ENCODE results near the gene HFM1.
"Not testable (repeated sequence)": the region's sequence is repeated elsewhere in the genome, so short reads cannot be mapped to it uniquely, and the experiment has no call there.

Gene HFM1

DNA sequence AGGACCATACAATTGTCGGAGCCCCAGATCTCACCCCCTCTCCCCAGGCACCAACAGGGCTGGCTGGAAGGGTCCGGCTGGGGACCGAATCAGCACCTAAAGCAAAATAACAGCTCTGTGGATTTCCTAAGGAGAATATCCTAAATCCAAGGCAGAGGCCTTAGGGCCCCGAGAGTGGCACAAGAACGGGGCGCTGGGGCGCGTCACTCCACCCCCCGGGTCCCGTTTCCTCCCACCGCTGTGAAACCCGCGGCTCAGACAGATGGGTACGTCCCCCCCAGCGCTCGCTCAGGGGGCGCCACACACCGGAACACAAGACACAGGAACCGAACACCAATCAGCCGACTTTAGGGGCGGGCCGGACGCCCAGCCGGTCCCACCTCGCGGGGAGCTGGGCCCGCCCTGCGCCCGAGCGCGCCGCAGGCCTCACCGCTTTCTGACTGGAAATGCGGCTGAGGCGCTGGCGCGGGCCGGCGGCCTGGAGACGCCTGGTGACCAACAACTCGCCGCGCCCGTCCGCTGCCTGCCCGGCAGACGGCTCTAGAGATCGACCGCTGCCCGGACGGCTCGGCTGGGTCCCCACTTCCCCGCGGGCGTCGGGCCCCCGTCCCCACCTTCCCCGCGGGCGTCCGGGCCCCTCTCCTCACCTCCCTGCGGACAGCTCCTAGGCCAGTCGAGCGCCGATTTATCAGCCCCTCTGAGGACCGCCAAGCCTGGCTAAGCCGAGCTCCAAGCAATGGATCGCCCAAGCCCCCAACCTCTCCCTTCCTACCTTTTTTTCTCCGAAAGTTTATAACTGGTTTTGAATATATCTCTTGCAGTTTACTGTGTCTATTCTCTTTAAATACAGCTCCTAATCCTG is at the start of gene HFM1:
Gene HFM1 (minus strand): TSS at position 687 of the 862 bp plus-strand sequence. CDS start 3,755 bp downstream, outside the sequence.
- TF ChIP-seq CTCF (IDR thresholded peaks at IDR 0.05; ENCODE audit: low read depth, low read length), result no peak
- peak within 1 kb of the TSS; percentile 64 for H3K4me3 ChIP-seq (ENCODE audit: low read depth, low read length)

DNA sequence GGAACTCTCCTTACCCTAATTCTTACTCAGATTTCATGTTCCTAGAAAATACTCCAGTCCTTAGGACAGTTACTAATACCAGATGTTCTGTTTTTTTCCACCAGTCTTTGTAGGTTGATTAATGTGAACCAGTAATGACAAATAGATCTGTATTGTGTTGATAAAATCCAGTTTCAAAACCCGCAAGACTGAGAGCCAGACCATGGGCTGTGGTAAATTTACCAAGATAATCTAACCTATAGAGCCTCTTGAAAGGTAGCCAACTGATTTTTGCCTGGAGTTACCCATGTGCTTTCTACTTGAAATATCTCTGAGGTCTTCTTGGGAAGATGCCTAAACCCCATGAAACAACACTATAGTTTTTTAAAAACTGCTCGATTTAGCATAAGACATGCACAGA is 49.5 kb upstream of the HFM1 start:
- no peak for TF ChIP-seq CTCF (IDR thresholded peaks at IDR 0.05; ENCODE audit: low read depth, low read length)

GRCh38 chr1:91450260-91450659 is 45.6 kb upstream of the HFM1 start:
- no peak for TF ChIP-seq CTCF (IDR thresholded peaks at IDR 0.05; ENCODE audit: low read depth, low read length)
- H3K4me3 ChIP-seq (ENCODE audit: low read depth, low read length), result no peak overlapping the region

More for the DNA sequence above, 49.5 kb upstream of the HFM1 start:
- no peak overlapping the region for H3K4me3 ChIP-seq (ENCODE audit: low read depth, low read length)

- not testable (repeated sequence) for H3K4me3 ChIP-seq (ENCODE audit: low read depth, low read length)
These were observed 43.1 kb upstream of the HFM1 start for GRCh38 chr1:91447782-91448181.

DNA sequence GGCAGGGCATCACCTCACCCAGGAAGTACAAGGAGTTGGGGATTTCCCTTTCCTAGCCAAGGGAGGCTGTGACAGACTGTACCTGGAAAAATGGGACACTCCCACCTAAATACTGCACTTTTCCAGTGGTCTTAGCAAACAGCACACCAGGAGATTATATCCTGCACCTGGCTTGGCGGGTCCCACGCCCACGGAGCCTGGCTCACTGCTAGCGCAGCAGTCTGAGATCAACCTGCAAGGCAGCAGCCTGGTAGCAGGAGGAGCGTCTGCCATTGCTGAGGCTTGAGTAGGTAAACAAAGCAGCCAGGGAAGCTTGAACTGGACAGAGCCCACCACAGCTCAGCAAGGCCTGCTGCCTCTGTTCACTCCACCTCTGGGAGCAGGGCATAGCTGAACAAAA is 37.3 kb upstream of the HFM1 start:
- not testable (repeated sequence) for H3K4me3 ChIP-seq (ENCODE audit: low read depth, low read length)

DNA sequence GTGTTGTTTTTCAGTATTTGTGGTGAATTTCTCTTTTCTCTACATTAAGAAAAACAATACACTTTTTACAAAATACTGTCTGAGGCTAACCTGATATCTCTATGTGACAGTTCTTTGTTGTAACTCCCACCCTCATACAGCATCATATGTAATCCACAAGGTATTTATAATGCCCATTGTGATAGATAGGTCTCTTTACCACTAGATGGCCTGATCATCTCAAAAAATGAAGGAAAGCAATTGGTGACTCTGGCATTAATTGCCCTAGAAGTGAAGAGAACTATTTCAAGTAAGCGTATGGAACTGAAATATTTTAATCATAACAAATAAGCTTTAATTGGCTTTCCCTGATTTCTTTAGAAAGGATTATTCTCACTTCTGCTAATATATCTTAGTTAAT is 36.2 kb upstream of the HFM1 start:
- TF ChIP-seq CTCF (IDR thresholded peaks at IDR 0.05; ENCODE audit: low read depth, low read length), result no peak
- no peak overlapping the region for H3K4me3 ChIP-seq (ENCODE audit: low read depth, low read length)

GRCh38 chr1:91439016-91439415 is 34.4 kb upstream of the HFM1 start:
- TF ChIP-seq CTCF (IDR thresholded peaks at IDR 0.05; ENCODE audit: low read depth, low read length), result no peak
- no peak overlapping the region for H3K4me3 ChIP-seq (ENCODE audit: low read depth, low read length)

DNA sequence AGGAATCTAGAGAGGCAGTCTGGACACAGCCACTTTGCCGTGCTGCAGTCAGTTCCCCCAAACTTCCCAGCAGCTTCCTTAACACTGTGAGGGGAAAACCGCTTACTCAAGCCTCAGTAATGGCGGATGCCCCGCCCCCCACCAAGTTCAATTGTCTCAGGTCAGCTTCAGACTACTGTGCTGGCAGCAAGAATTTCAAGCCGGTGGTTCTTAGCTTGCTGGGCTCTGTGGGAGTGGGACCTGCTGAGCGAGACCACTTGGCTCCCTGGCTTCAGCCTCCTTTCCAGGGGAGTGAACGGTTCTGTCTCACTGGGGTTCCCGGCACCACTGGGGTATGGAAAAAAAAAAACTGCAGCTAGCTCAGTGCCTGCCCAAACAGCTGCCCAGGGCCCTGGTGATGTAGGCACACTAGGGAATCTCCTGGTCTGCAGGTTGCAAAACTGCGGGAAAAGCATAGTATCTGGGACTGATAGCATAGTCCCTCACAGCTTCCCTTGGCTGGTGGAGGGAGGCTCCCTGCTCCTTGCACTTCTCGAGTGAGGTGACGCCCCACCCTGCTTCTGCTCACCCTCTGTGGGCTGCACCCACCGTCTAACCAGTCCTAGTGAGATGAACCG is 23.7 kb upstream of the HFM1 start:
- TF ChIP-seq CTCF (IDR thresholded peaks at IDR 0.05; ENCODE audit: low read depth, low read length), result no peak
- H3K4me3 ChIP-seq (ENCODE audit: low read depth, low read length), result no peak overlapping the region

All from WI38 (cell line).